Hematopoietic multipotent progenitor cell treated with erythropoietin and hydrocortisone succinate and interleukin-3 and kit ligand, for 6 days (in vitro differentiated cells): Measurements from ENCODE around the gene CADM1.

ENCODE experiments used
- DNase-seq: peaks from one replicate; pipeline ENCODE4 v3.0.0-alpha.2; 2015

The CADM1 gene

GRCh38 chr11:115439969-115440540, 64.2 kb downstream of the CADM1 start:
- DNase-seq = no peak

- DNase-seq = no peak
Observed at GRCh38 chr11:115439385-115439784, 64.8 kb downstream of the CADM1 start.

DNA sequence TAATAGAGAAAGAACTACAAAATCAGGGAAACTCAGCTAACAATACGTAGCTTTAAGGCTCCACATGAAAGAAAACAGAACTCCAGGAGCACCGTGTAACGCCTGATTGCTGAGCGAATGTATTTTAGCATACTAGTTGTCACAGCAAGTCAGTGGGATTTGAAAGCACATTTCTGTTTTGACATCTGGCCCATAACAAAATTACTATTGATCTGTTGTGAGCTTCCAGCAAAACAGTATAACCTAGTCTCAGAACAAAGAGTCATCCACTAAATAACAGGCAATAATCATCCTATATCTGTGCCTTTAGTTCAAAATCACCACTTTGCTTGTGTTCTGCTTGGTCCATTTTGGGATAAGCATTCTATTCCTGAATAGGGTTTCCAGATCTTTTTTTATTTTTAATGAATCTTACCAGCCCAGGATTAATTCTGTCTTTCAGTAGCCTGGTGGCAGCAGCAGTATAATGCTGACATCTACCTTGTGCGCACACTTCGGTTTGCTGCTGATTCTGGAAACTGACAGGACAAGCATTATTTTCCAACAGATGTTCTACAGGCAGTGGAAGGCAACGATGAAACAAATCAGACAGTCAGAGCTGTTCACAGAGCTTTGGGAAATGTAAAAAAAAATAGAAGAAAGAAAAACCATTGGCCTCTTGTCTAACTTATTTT, 66.2 kb downstream of the CADM1 start:
- DNase-seq = no peak

- no peak for DNase-seq
Observed at GRCh38 chr11:115430345-115430744, 73.9 kb downstream of the CADM1 start.

GRCh38 chr11:115428306-115428705, 75.9 kb downstream of the CADM1 start:
- DNase-seq = no peak

- no peak for DNase-seq
Observed at GRCh38 chr11:115425816-115426215, 78.4 kb downstream of the CADM1 start.

- DNase-seq = no peak
Observed at GRCh38 chr11:115425250-115425649, 79.0 kb downstream of the CADM1 start.

GRCh38 chr11:115423728-115424459, 80.3 kb downstream of the CADM1 start:
- DNase-seq = no peak

GRCh38 chr11:115421992-115422689, 82.1 kb downstream of the CADM1 start:
- DNase-seq = no peak

DNA sequence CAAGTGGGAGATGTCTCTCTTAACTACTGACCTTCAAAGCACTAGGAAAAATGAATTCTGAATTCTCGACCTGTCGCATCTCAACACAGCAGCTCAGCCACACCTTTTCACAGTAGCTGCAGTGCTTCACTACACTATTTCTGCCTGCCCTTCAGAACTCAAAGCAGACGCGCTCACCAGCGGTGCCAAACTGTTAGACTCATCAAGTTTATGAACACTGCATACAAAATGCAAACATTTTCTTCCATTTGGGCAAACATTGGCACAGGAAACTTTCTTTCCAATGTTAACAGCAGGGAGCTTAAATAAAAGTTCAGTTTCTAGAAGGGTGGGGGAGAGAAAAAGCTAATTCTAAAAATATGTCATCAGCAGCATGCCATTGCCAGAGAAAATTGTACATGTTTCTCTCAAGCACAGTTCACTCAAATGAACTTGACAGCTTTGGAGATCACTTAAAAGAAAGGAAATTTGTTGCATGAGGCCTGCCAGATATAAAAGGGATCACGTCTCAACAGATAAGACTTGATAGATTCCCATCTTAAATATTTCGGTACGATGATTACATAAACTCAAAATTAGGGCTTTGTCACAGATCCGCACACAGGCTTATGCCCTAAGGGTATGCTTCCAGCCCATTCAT, 82.7 kb downstream of the CADM1 start:
- DNase-seq = no peak

DNA sequence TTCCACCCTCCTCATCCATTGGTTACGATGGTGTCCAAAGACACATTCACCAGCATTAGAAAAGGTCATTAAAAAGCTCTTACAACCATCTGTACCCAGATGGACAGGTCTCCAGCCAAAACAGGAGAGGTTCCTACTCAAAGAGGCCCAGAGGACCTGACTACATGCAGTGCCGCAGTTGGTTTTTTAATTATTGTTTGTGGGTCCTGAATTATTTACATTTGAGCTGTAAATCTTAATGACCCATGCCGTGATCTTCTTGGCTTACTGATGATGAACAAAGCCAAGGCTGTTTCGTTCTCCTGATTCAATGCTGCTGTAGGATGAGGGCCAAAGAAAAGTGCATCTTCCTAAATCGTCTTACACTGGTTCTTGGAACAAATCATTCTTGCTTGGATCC, 83.7 kb downstream of the CADM1 start:
- no peak for DNase-seq

- DNase-seq = no peak
Observed at GRCh38 chr11:115418626-115419025, 85.6 kb downstream of the CADM1 start.

DNA sequence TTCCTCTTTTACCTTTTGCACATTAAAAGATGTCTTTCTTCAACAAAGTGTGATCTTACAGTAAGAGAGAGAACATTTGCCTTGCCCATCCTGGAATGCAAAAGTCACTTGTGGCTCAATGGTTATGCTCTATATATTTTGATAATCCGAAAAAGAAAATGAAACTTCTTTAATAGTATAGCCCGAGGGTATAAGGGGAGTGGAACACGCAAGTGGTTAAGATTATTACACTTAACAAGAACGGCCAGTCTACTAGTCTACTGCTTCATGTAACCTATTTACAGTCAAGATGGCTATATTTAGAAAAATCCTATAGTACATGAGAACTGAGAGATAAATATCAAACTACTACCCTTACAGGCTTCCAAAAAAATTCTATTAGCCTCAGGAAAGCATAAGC, 86.1 kb downstream of the CADM1 start:
- DNase-seq = no peak

DNA sequence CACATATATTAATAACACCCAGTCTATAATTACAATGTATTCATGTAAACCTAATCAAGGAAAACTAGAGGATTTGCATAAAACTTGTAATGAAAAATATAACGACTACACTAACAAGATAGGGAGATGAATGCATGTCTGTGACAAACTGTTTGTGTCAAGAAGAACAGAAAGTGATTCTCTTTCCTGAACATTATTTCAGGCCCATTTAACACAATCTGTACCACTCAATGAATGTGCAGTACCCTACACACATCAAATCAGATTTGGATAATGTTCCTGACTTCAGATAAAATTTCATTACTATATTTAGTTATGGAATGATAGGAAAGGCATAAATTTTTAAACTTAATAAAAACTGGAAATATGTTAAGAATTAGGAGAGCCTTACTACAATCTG, 93.1 kb downstream of the CADM1 start:
- DNase-seq = no peak

DNA sequence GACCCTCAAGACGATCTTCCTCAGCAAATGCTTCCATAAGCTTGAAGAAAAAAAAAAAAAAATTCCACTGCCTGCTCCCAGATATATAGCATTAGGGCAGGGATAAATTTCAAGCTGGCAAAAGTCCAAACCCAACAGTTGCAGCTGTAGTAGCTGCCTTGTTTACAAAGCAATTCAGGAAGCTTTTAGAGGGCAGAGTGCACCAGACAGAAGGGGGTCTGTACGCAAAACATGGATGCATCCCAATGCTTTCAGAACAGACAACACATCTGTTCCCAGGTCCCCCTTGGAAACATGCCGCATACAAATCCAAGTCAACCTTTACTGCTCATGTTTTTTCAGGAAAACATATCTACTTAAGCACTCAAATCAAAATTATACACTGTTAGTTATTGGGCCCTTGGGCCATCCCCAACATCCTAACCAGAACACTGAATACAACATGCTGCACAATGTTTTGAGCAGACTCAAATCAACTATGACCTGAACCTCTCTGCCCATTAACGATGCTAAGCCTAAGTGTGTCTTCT, 94.5 kb downstream of the CADM1 start:
- DNase-seq = no peak

- no peak for DNase-seq
Observed at GRCh38 chr11:115409116-115409670, 95.0 kb downstream of the CADM1 start.

- no peak for DNase-seq
Observed at GRCh38 chr11:115408036-115408921, 95.9 kb downstream of the CADM1 start.

DNA sequence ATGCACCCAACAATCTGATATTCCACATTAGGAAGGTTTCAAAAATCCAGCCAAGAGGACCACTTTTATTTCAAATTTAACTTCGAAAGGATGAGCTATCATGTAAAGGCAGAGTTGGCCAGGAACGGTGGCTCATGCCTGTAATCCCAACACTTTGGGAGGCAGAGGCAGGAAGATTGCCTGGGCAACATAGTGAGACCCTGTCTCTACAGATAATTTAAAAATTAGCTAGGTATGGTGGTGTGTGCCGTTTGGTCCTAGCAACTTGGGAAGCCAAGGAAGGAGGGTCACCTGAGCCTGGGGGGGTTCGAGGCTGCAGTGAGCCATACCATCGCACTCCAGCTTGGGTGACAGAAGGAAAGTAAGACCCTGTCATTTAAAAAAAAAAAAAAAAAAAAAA, 96.7 kb downstream of the CADM1 start:
- no peak for DNase-seq

- no peak for DNase-seq
Observed at GRCh38 chr11:115406404-115406803, 97.8 kb downstream of the CADM1 start.

DNA sequence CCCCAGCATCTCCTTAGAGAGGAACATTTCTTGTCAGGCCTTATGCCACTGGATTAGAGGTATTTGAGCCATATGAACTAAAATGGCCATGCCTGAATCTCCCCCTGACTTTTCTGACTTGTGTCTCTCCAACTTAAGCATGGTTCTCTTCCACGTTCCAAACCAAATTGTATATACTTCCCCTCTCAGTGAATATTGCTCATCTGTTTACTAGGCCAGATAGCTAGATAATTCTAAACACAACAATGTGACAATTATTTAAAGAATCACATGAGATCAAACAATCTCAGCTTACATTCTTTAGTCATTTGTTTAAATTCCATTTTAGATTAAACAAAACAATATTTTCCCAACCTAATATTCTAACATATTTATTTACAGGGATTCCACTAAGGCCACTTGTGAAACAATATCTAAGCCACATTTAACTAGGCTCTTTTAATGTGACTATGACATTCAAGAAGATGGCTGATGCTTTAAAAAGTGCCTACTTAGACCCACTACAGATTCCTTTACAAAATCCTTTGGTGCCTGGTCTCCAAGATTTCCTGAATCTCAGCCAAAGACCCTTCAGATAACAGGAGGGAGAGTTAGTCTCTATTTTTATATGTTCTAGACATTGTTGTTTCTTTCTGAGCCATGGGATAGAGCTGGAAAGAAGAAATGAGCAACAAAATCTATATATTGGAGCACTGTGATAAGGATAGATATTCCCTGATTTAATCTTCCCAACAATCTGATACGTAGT, 105.7 kb downstream of the CADM1 start:
- DNase-seq = no peak

DNA sequence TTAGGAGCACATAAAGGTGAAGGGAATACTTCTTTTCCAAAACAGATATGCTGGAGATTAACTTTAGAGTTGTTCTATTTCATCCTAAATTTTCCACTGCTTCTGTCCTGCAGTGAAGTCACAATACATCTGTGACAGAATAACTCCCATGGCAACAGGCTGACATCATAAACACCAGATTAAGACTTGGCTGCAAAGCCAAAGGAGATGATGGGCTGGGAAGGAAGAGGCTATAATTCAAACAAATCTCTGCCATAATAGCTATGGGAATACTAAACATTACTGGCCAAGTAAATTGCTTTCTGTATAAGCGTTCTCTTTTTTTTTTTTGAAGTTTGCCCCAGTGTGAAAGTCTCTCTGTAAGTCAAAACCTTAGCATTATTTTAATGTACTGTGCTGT, 107.7 kb downstream of the CADM1 start:
- no peak for DNase-seq
